NCI-H2196 (cell line): ENCODE results near the gene CCDC192.

Source experiments
- DNase-seq: peaks from one replicate; lab custom pipeline; 2025; ENCODE audit not compliant: unreplicated experiment; lab: John Stamatoyannopoulos, UW

The CCDC192 gene

GRCh38 chr5:127872494-127872893 lies 169.3 kb downstream of the CCDC192 start:
- DNase-seq: no peak

GRCh38 chr5:127875235-127876021 lies 172.2 kb downstream of the CCDC192 start:
- peak; percentile 77 for DNase-seq

- DNase-seq: no peak
Measured at GRCh38 chr5:127876384-127876783, 173.2 kb downstream of the CCDC192 start.

- DNase-seq: peak; percentile 53
Measured at GRCh38 chr5:127878174-127878750, 175.1 kb downstream of the CCDC192 start.

- no peak for DNase-seq
Measured at GRCh38 chr5:127884416-127884815, 181.2 kb downstream of the CCDC192 start.

- DNase-seq: peak; percentile 32
Measured at GRCh38 chr5:127885176-127885575, 182.0 kb downstream of the CCDC192 start.

- DNase-seq: no peak
Measured at GRCh38 chr5:127886081-127886480, 182.9 kb downstream of the CCDC192 start.

GRCh38 chr5:127887282-127887681 lies 184.1 kb downstream of the CCDC192 start:
- no peak for DNase-seq

- no peak for DNase-seq
Measured at GRCh38 chr5:127891942-127892341, 188.8 kb downstream of the CCDC192 start.

GRCh38 chr5:127892467-127893207 lies 189.4 kb downstream of the CCDC192 start:
- DNase-seq: peak; percentile 57

GRCh38 chr5:127893232-127893631 lies 190.0 kb downstream of the CCDC192 start:
- DNase-seq: no peak

- DNase-seq: no peak
Measured at GRCh38 chr5:127894461-127894860, 191.3 kb downstream of the CCDC192 start.

GRCh38 chr5:127898551-127899213 lies 195.5 kb downstream of the CCDC192 start:
- no peak for DNase-seq

GRCh38 chr5:127899214-127899610 lies 196.0 kb downstream of the CCDC192 start:
- no peak for DNase-seq

GRCh38 chr5:127906562-127907204 lies 203.5 kb downstream of the CCDC192 start:
- DNase-seq: no peak

- no peak for DNase-seq
Measured at GRCh38 chr5:127907907-127908306, 204.7 kb downstream of the CCDC192 start.

- DNase-seq: peak; percentile 16
Measured at GRCh38 chr5:127909066-127909465, 205.9 kb downstream of the CCDC192 start.

GRCh38 chr5:127909821-127910220 lies 206.6 kb downstream of the CCDC192 start:
- peak; percentile 26 for DNase-seq

- DNase-seq: no peak
Measured at GRCh38 chr5:127910307-127910956, 207.2 kb downstream of the CCDC192 start.

GRCh38 chr5:127911619-127912018 lies 208.4 kb downstream of the CCDC192 start:
- no peak for DNase-seq
